PC-3 (cell line): ENCODE data around the gene SERPINI2. TPM values are rescaled to one million over a fixed set of nuclear protein-coding genes. Genes with fewer than 3 reads are reported as not detected.
A peak's percentile ranks its signal among the peaks of the same experiment; 100 is the strongest.

Experiments
- ATAC-seq: fragments of 200-7000 bp; cut with Tn5 transposase; 2 replicates; pipeline ENCODE4 v1.9.1; 2020; ENCODE audit warnings: mild to moderate bottlenecking, moderate library complexity
- Bru-seq: library from RNA; stranded (reverse); fragments of 400-500 nt; gene quantifications from one replicate; lab custom pipeline; 2021; lab: Mats Ljungman, UMichigan
- BruChase-seq, 2 experiments: library from RNA; stranded (reverse); fragments of 400-500 nt; gene quantifications; one replicate each; lab custom pipeline; 2021; lab: Mats Ljungman, UMichigan
- BruUV-seq: library from RNA; stranded (reverse); fragments of 400-500 nt; replicated peaks from 2 replicates; lab custom pipeline; 2021; lab: Mats Ljungman, UMichigan
- CTCF ChIA-PET: fragments of 300-600 bp; sonication (Branson Sonifier 250); formaldehyde crosslinking; loops from one replicate; lab custom pipeline; 2022; ENCODE audit warnings: antibody characterized with exemption; lab: Charles Lee
- POLR2A ChIA-PET: fragments of 300-600 bp; sonication (Branson Sonifier 250); formaldehyde crosslinking; loops from one replicate; lab custom pipeline; 2022; ENCODE audit warnings: antibody characterized with exemption; ENCODE audit not compliant: unreplicated experiment; lab: Charles Lee
- DNase-seq: peaks from one replicate; pipeline ENCODE4 v3.0.0-alpha.2; 2015
- H2AFZ ChIP-seq: fragments of 300-600 bp; sonication (generic); 2 replicates; pipeline ENCODE4 v1.6.0; 2016; ENCODE audit warnings: antibody characterized with exemption, low read length
- H3F3A ChIP-seq: fragments of 300-600 bp; sonication (generic); one replicate; pipeline ENCODE4 v1.6.0; 2017; ENCODE audit warnings: antibody characterized with exemption, low read length, control low read depth, mild to moderate bottlenecking; ENCODE audit not compliant: unreplicated experiment
- H3K27ac ChIP-seq: fragments of 300-600 bp; sonication (generic); 2 replicates; pipeline ENCODE4 v1.5.1; 2016; ENCODE audit warnings: mild to moderate bottlenecking, low read length
- H3K27me3 ChIP-seq: fragments of 300-600 bp; sonication (generic); 2 replicates; pipeline ENCODE4 v1.6.1; 2016; ENCODE audit warnings: low read length, mixed read lengths
- H3K36me3 ChIP-seq: fragments of 300-600 bp; sonication (generic); 2 replicates; pipeline ENCODE4 v1.6.1; 2016; ENCODE audit warnings: low read depth, mixed run types, low read length, mixed read lengths
- H3K4me1 ChIP-seq: fragments of 300-600 bp; sonication (generic); 2 replicates; pipeline ENCODE4 v1.5.1; 2016; ENCODE audit warnings: low read length; ENCODE audit not compliant: insufficient read depth
- H3K4me2 ChIP-seq: fragments of 300-600 bp; sonication (generic); 2 replicates; pipeline ENCODE4 v1.6.0; 2016; ENCODE audit warnings: low read length
- H3K4me3 ChIP-seq: fragments of 300-600 bp; sonication (generic); 2 replicates; pipeline ENCODE4 v1.5.1; 2016; ENCODE audit warnings: mild to moderate bottlenecking, low read length, mixed read lengths
- H3K79me2 ChIP-seq: fragments of 300-600 bp; sonication (generic); 2 replicates; pipeline ENCODE4 v1.6.1; 2017; ENCODE audit warnings: low read length, mixed read lengths
- H3K9ac ChIP-seq: fragments of 300-600 bp; sonication (generic); 2 replicates; pipeline ENCODE4 v1.6.0; 2016; ENCODE audit warnings: mild to moderate bottlenecking, low read length
- H3K9me2 ChIP-seq: fragments of 300-600 bp; sonication (generic); replicated peaks from 2 replicates; pipeline ENCODE4 v1.6.1; 2016; ENCODE audit warnings: mixed run types, low read length, mixed read lengths
- H3K9me3 ChIP-seq: fragments of 300-600 bp; sonication (generic); 2 replicates; pipeline ENCODE4 v1.6.1; 2016; ENCODE audit warnings: low read length, mixed read lengths
- H4K20me1 ChIP-seq: fragments of 300-600 bp; sonication (generic); 2 replicates; pipeline ENCODE4 v1.6.1; 2016; ENCODE audit warnings: low read length, mixed read lengths
- CTCF ChIP-seq: fragments of 300-600 bp; sonication (generic); conservative IDR thresholded peaks from 2 replicates; pipeline ENCODE4 v1.5.1; 2017; ENCODE audit warnings: antibody characterized with exemption, low read depth, mild to moderate bottlenecking, low read length
- EZH2 ChIP-seq: fragments of 300-600 bp; sonication (generic); IDR thresholded peaks from one replicate; pipeline ENCODE4 v1.6.1; 2017; ENCODE audit warnings: antibody characterized with exemption, mild to moderate bottlenecking, low read length; ENCODE audit not compliant: unreplicated experiment
- EZH2phosphoT487 ChIP-seq: fragments of 300-600 bp; sonication (generic); IDR thresholded peaks from 2 replicates; pipeline ENCODE4 v1.6.1; 2018; ENCODE audit warnings: mild to moderate bottlenecking, antibody characterized with exemption, low read length, borderline replicate concordance
- intact Hi-C: fragments of 100-400 bp; cut with micrococcal nuclease; formaldehyde crosslinking; loops from 2 replicates; pipeline ENCODE4 v1.9.0; 2023
- long read RNA-seq: library from polyadenylated mRNA; unstranded; transcript quantifications from one replicate; pipeline ENCODE4 v2.0.0, GENCODE V29; 2021; ENCODE audit not compliant: unreplicated experiment
- total RNA-seq: library from RNA; depleted of rRNA; stranded (reverse); fragments of >200 nt; gene quantifications from 2 replicates; pipeline ENCODE4 v1.2.3, GENCODE V29; 2014; rRNA removed

The SERPINI2 gene
- total RNA-seq: not detected in 2 replicates
- percentile 13 among the genes with signal in this experiment for Bru-seq, nascent RNA
- percentile 32 among the genes with signal in this experiment for BruChase-seq, experiment 1, labeled RNA remaining after a 6-hour chase
- percentile 30 among the genes with signal in this experiment for BruChase-seq, experiment 2, labeled RNA remaining after a 2-hour chase
- long read RNA-seq: 0 reads

- Histone ChIP-seq H3K36me3 (no peaks in the 10 kb centered on the region), H3K9ac (no peak within 1 kb of the TSS), H3K27me3 (peaks cover 11% of the 10 kb centered on the region; the same call in 1 of the 2 replicates), H2AFZ (no peak within 1 kb of the TSS), H3K4me3 (no peak within 1 kb of the TSS), H4K20me1 (no peaks in the 10 kb centered on the region), H3K4me1 (no peaks in the 10 kb centered on the region), H3K79me2 (no peaks in the 10 kb centered on the region), H3K27ac (no peak within 1 kb of the TSS), H3F3A (no peaks in the 10 kb centered on the region), H3K9me2 (no peaks in the 10 kb centered on the region), H3K9me3 (no peaks in the 10 kb centered on the region), H3K4me2 (no peak within 1 kb of the TSS)
- intact Hi-C loops: no loop called here
- ATAC-seq: no peak
- DNase-seq: no peak
- no peak for TF ChIP-seq EZH2
- TF ChIP-seq CTCF: no peak
- no peak for TF ChIP-seq EZH2phosphoT487
- CTCF ChIA-PET: no interaction called here
- BruUV-seq: no TSS peak
- POLR2A ChIA-PET: no interaction called here
Observed at GRCh38 chr3:167473863-167474262, at the start of gene SERPINI2. Gene SERPINI2 (minus strand): TSS chr3:167474042. CDS start chr3:167471834, 2,208 bp downstream.

GRCh38 chr3:167521006-167521355 lies 47.1 kb upstream of the SERPINI2 start:
- H4K20me1 ChIP-seq: no peaks in the 10 kb centered on the region
- no peak overlapping the region for H2AFZ ChIP-seq
- no peaks in the 10 kb centered on the region for H3K9me3 ChIP-seq
- H3F3A ChIP-seq: no peaks in the 10 kb centered on the region
- POLR2A ChIA-PET: no interaction called here
- no peaks in the 10 kb centered on the region for H3K9me2 ChIP-seq
- CTCF ChIA-PET: no interaction called here
- no peaks in the 10 kb centered on the region for H3K79me2 ChIP-seq
- H3K4me2 ChIP-seq: no peak overlapping the region
- no TSS peak for BruUV-seq
- no peak overlapping the region for H3K27ac ChIP-seq
- no peak for ATAC-seq
- H3K9ac ChIP-seq: no peak overlapping the region
- H3K36me3 ChIP-seq: no peaks in the 10 kb centered on the region
- no peak overlapping the region for H3K4me3 ChIP-seq
- TF ChIP-seq EZH2phosphoT487 (no peak), CTCF (no peak), EZH2 (no peak)
- intact Hi-C loops: no loop called here
- no peaks in the 10 kb centered on the region for H3K4me1 ChIP-seq
- no peak for DNase-seq
- H3K27me3 ChIP-seq: 0 out of 2 replicates have a peak, but pooled peaks cover 6% of the 10 kb centered on the region

- Histone ChIP-seq H3K4me2 (no peak overlapping the region), H4K20me1 (no peaks in the 10 kb centered on the region), H3K4me3 (no peak overlapping the region), H3K9me3 (no peaks in the 10 kb centered on the region), H3K79me2 (no peaks in the 10 kb centered on the region), H3K9me2 (no peaks in the 10 kb centered on the region), H3F3A (no peaks in the 10 kb centered on the region), H3K36me3 (no peaks in the 10 kb centered on the region), H3K9ac (no peak overlapping the region), H3K27ac (no peak overlapping the region), H3K4me1 (no peaks in the 10 kb centered on the region), H3K27me3 (0 out of 2 replicates have a peak, but pooled peaks cover 6% of the 10 kb centered on the region), H2AFZ (no peak overlapping the region)
- ChIA-PET CTCF (no interaction called here), POLR2A (no interaction called here)
- intact Hi-C loops: no loop called here
- ATAC-seq (no peak), DNase-seq (no peak)
- no TSS peak for BruUV-seq
- TF ChIP-seq EZH2phosphoT487 (no peak), EZH2 (no peak), CTCF (no peak)
Observed at GRCh38 chr3:167520266-167521005, 46.6 kb upstream of the SERPINI2 start.
